GM12873 (cell line): ENCODE data around the gene IGSF11.

Source experiments
- CTCF ChIP-seq: IDR thresholded peaks from 2 replicates; pipeline ENCODE4 v1.5.1; 2012; ENCODE audit warnings: low read depth, mild to moderate bottlenecking, moderate library complexity, low read length, control low read depth; ENCODE audit not compliant: insufficient read depth; ENCODE audit errors: missing control alignments

IGSF11 gene

GRCh38 chr3:118889691-118890090, 145.0 kb downstream of the IGSF11 start:
- no peak for TF ChIP-seq CTCF

GRCh38 chr3:118886708-118887107, 147.9 kb downstream of the IGSF11 start:
- no peak for TF ChIP-seq CTCF

- TF ChIP-seq CTCF = peak; percentile 92
These were observed 149.9 kb downstream of the IGSF11 start for GRCh38 chr3:118884748-118885206.

- peak; percentile 67 for TF ChIP-seq CTCF
These were observed 152.2 kb downstream of the IGSF11 start for GRCh38 chr3:118882353-118882947.

GRCh38 chr3:118868051-118868450, 166.6 kb downstream of the IGSF11 start:
- no peak for TF ChIP-seq CTCF

GRCh38 chr3:118863731-118864322, 170.8 kb downstream of the IGSF11 start:
- TF ChIP-seq CTCF = peak; percentile 69

GRCh38 chr3:118859950-118860349, 174.7 kb downstream of the IGSF11 start:
- TF ChIP-seq CTCF = no peak
